GM12872 (cell line): ENCODE measurements around the gene STXBP2.

Source experiments
- TF ChIP-seq, protein P1 (sequence below): IDR thresholded peaks from 3 replicates; pipeline ENCODE4 v1.5.1; 2011; ENCODE audit warnings: low read depth, mild to moderate bottlenecking, low read length, moderate library complexity; ENCODE audit not compliant: insufficient read depth

Gene STXBP2

GRCh38 chr19:7655581-7655980 lies 18.7 kb downstream of the STXBP2 start:
- TF ChIP-seq, protein P1, sequence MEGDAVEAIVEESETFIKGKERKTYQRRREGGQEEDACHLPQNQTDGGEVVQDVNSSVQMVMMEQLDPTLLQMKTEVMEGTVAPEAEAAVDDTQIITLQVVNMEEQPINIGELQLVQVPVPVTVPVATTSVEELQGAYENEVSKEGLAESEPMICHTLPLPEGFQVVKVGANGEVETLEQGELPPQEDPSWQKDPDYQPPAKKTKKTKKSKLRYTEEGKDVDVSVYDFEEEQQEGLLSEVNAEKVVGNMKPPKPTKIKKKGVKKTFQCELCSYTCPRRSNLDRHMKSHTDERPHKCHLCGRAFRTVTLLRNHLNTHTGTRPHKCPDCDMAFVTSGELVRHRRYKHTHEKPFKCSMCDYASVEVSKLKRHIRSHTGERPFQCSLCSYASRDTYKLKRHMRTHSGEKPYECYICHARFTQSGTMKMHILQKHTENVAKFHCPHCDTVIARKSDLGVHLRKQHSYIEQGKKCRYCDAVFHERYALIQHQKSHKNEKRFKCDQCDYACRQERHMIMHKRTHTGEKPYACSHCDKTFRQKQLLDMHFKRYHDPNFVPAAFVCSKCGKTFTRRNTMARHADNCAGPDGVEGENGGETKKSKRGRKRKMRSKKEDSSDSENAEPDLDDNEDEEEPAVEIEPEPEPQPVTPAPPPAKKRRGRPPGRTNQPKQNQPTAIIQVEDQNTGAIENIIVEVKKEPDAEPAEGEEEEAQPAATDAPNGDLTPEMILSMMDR = no peak

DNA sequence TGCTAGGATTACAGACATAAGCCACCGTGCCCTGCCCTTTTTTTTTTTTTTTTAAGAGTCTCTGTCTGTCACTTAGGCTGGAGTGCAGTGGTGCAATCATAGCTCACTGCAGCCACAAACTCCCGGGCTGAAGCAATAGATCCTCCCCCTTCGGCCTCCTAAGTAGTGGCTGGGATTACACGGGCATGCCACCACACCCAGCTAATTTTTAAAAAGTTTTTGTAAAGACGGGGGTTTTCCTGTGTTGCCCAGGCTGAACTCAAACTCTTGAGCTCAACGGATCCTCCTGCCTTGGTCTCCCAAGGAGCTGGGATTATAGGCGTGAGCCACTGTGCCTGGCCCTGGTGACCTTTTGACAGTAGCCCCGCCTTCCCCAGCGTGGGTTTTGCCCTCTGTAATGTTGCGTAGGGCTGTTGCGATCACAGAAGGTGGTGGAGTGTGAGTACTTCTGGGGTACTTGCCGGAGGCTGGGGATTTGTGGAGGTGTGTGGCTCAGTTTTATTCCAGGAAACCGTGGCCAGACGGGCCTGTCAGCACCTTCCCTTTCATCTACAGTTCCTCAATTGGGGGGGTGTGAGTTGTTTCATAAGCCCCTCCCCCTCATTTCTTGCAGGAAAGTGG lies 20.3 kb downstream of the STXBP2 start:
- TF ChIP-seq, protein P1 = no peak

DNA sequence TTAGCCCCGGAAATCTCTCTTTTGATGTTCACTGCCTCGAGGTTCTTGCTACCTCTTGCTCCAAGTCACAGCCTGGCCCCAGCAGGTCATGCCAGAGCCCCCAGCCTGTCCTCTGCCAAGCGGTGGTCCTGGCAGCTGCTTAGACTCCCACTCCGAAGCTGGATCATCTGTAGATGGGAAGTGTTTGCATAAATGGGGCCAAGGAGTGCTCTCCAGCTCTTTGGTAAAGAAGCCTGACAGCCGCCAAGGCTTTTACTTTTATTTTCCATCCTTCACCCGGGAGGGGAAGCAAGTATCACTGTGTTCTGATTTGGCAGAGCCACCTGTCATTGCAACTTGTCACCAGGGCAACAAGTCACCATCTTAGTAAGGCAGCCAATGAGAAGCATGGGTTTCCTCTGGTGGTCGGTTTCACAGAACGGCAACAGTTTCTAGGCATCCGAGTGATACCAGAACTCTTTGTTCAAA lies 21.3 kb downstream of the STXBP2 start:
- TF ChIP-seq, protein P1 = no peak

DNA sequence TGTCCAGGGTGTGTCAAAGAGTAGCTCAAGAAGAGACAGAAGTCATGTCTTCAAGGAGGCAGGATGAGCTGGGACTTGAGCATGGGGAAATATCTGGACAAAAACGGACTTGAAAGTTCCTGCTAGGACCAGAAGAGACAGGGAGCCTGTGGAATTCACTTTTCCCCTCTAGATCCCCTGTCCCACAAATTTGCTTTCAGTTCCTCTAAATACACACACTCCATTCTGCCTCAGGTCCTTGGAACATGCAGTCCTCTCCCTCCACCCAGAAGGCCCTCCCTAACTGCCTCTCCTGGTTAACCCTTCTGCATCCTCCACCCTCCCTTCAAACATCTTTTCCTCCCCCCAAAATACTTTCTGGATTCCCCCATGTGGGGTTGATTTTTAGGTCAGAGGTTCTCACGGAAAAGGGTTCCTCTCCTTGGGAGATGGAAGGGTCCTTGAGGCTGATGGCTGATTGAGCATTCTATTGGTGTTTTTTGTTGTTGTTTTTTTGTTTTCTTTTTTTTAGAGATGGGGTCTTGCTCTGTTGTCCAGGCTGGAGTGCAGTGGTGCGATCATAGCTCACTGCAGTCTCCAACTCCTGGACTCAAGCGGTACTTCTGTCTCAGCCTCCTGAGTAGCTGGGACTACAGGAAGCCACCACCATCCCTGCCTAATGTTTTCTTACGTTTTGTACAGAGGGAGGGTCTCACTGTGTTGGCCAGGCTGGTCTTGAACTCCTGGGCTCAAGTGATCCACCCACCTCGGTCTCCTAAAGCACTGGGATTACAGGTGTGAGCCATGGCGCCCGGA lies 25.0 kb downstream of the STXBP2 start:
- TF ChIP-seq, protein P1 = no peak

DNA sequence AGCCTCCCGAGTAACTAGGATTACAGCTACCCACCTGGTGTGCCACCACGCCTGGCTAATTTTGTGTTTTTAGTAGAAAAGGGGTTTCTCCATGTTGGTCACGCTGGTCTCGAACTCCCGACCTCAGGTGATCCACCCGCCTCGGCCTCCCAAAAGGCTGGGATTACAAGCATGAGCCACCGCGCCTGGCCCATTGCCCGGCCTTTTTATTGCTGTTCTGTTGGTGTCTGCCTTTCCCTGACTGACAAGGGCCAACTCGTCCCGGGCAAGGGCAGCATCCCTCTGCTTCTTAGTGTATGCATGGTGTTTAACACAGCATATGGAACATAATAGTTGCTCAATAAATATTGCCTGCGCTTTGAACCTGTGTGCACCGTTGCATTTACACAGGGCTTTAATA lies 25.7 kb downstream of the STXBP2 start:
- TF ChIP-seq, protein P1 = no peak

GRCh38 chr19:7663706-7664105 lies 26.8 kb downstream of the STXBP2 start:
- TF ChIP-seq, protein P1 = no peak

DNA sequence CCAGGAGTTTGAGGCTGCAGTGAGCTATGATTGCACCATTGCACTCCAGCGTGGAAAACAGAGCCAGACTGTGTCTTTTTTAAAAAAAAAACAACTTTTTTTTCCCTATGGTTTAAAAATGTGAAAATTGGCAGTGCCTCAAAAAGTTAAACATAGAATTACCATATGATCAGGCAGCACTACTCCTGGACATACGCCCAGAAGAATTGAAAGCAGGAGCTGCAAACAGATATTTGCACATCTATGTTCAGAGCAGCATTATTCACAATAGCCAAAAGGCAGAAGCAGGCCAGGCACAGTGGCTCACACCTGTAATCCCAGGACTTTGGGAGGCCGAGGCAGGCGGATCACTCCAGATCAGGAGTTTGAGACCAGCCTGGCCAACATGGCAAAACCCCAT lies 28.2 kb downstream of the STXBP2 start:
- TF ChIP-seq, protein P1 = no peak
